ENCODE measurements around the gene UMODL1.

Gene UMODL1

DNA sequence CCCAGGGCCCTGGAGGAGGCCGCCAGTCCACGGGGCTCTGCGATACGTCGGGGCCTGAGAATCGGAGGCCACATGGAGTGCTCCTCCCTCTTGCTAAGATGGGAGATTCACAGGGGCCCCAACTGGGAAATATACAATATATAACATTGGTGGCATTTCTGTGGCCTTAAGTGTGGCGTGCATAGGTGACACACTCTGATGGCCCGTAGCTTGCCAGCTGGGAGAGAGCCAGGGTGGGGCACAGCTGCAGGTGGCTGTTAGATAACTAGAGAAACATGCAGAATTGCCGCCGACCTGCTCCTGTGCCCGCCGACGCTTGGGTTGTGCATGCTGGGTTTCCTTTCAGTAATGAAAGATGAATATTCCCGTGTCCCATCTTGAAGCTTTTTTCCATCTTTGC is 30.1 kb downstream of the UMODL1 start:
- no peak for ATAC-seq

DNA sequence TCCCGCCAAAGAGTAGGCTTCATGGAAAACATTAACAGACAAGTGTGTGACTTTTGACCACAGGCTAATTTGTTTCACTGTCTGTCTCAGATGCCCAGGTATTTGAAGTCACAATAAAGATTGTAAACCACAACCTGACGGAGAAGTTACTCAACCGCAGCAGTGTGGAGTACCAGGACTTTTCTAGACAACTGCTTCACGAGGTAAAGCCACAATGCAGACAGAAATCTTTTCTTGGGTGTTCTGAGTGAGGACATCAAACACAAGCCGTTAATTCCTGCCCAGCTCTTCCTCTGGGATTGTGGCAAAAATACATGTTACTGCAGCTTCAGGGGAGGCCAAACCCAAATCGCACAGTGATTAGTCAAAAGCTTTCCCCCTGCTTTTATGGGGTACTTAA is 31.0 kb downstream of the UMODL1 start:
- ATAC-seq = no peak
- TF ChIP-seq, protein P1, sequence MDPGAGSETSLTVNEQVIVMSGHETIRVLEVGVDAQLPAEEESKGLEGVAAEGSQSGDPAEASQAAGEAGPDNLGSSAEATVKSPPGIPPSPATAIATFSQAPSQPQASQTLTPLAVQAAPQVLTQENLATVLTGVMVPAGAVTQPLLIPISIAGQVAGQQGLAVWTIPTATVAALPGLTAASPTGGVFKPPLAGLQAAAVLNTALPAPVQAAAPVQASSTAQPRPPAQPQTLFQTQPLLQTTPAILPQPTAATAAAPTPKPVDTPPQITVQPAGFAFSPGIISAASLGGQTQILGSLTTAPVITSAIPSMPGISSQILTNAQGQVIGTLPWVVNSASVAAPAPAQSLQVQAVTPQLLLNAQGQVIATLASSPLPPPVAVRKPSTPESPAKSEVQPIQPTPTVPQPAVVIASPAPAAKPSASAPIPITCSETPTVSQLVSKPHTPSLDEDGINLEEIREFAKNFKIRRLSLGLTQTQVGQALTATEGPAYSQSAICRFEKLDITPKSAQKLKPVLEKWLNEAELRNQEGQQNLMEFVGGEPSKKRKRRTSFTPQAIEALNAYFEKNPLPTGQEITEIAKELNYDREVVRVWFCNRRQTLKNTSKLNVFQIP (CRISPR knock-in tag; IDR thresholded peaks at IDR 0.05; ENCODE audit: borderline replicate concordance, low read depth) = no peak
- TF ChIP-seq, protein P2, sequence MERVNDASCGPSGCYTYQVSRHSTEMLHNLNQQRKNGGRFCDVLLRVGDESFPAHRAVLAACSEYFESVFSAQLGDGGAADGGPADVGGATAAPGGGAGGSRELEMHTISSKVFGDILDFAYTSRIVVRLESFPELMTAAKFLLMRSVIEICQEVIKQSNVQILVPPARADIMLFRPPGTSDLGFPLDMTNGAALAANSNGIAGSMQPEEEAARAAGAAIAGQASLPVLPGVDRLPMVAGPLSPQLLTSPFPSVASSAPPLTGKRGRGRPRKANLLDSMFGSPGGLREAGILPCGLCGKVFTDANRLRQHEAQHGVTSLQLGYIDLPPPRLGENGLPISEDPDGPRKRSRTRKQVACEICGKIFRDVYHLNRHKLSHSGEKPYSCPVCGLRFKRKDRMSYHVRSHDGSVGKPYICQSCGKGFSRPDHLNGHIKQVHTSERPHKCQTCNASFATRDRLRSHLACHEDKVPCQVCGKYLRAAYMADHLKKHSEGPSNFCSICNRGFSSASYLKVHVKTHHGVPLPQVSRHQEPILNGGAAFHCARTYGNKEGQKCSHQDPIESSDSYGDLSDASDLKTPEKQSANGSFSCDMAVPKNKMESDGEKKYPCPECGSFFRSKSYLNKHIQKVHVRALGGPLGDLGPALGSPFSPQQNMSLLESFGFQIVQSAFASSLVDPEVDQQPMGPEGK (CRISPR knock-in tag; IDR thresholded peaks at IDR 0.05; ENCODE audit: borderline replicate concordance) = no peak
- TF ChIP-seq, protein P3, sequence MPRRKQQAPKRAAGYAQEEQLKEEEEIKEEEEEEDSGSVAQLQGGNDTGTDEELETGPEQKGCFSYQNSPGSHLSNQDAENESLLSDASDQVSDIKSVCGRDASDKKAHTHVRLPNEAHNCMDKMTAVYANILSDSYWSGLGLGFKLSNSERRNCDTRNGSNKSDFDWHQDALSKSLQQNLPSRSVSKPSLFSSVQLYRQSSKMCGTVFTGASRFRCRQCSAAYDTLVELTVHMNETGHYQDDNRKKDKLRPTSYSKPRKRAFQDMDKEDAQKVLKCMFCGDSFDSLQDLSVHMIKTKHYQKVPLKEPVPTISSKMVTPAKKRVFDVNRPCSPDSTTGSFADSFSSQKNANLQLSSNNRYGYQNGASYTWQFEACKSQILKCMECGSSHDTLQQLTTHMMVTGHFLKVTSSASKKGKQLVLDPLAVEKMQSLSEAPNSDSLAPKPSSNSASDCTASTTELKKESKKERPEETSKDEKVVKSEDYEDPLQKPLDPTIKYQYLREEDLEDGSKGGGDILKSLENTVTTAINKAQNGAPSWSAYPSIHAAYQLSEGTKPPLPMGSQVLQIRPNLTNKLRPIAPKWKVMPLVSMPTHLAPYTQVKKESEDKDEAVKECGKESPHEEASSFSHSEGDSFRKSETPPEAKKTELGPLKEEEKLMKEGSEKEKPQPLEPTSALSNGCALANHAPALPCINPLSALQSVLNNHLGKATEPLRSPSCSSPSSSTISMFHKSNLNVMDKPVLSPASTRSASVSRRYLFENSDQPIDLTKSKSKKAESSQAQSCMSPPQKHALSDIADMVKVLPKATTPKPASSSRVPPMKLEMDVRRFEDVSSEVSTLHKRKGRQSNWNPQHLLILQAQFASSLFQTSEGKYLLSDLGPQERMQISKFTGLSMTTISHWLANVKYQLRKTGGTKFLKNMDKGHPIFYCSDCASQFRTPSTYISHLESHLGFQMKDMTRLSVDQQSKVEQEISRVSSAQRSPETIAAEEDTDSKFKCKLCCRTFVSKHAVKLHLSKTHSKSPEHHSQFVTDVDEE (CRISPR knock-in tag; IDR thresholded peaks at IDR 0.05) = no peak
- TF ChIP-seq, protein P4, sequence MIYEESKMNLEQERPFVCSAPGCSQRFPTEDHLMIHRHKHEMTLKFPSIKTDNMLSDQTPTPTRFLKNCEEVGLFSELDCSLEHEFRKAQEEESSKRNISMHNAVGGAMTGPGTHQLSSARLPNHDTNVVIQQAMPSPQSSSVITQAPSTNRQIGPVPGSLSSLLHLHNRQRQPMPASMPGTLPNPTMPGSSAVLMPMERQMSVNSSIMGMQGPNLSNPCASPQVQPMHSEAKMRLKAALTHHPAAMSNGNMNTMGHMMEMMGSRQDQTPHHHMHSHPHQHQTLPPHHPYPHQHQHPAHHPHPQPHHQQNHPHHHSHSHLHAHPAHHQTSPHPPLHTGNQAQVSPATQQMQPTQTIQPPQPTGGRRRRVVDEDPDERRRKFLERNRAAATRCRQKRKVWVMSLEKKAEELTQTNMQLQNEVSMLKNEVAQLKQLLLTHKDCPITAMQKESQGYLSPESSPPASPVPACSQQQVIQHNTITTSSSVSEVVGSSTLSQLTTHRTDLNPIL (CRISPR knock-in tag; IDR thresholded peaks at IDR 0.05; ENCODE audit: low read depth) = no peak
- TF ChIP-seq TOX (CRISPR knock-in tag; IDR thresholded peaks at IDR 0.05; ENCODE audit: borderline replicate concordance) (no peak), ZNF70 (CRISPR knock-in tag; IDR thresholded peaks at IDR 0.05) (no peak), ZNF8 (CRISPR knock-in tag; IDR thresholded peaks at IDR 0.05) (no peak), GLIS3 (CRISPR knock-in tag; IDR thresholded peaks at IDR 0.05) (no peak), RARB (CRISPR knock-in tag; IDR thresholded peaks at IDR 0.05) (no peak), ZFP30 (CRISPR knock-in tag; IDR thresholded peaks at IDR 0.05) (no peak), ZC3H10 (CRISPR knock-in tag; IDR thresholded peaks at IDR 0.05) (no peak), PPARA (CRISPR knock-in tag; IDR thresholded peaks at IDR 0.05; ENCODE audit: borderline replicate concordance) (no peak), ARNTL (CRISPR knock-in tag; IDR thresholded peaks at IDR 0.05; ENCODE audit: borderline replicate concordance, low read depth) (no peak), BACH2 (CRISPR knock-in tag; IDR thresholded peaks at IDR 0.05; ENCODE audit: borderline replicate concordance) (no peak), CSDC2 (CRISPR knock-in tag; IDR thresholded peaks at IDR 0.05) (no peak)
- TF ChIP-seq, protein P5, sequence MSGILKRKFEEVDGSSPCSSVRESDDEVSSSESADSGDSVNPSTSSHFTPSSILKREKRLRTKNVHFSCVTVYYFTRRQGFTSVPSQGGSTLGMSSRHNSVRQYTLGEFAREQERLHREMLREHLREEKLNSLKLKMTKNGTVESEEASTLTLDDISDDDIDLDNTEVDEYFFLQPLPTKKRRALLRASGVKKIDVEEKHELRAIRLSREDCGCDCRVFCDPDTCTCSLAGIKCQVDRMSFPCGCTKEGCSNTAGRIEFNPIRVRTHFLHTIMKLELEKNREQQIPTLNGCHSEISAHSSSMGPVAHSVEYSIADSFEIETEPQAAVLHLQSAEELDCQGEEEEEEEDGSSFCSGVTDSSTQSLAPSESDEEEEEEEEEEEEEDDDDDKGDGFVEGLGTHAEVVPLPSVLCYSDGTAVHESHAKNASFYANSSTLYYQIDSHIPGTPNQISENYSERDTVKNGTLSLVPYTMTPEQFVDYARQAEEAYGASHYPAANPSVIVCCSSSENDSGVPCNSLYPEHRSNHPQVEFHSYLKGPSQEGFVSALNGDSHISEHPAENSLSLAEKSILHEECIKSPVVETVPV (CRISPR knock-in tag; IDR thresholded peaks at IDR 0.05) = no peak

More for the DNA sequence above, 30.1 kb downstream of the UMODL1 start:
- TF ChIP-seq ZNF565 (CRISPR knock-in tag; conservative IDR thresholded peaks at IDR 0.05; ENCODE audit: low read depth) = no peak
- no peak for TF ChIP-seq BACH2 (CRISPR knock-in tag; IDR thresholded peaks at IDR 0.05; ENCODE audit: borderline replicate concordance)
- no peak for TF ChIP-seq CSDC2 (CRISPR knock-in tag; IDR thresholded peaks at IDR 0.05)
- TF ChIP-seq OSR1 (CRISPR knock-in tag; IDR thresholded peaks at IDR 0.05) = no peak
- no peak for TF ChIP-seq ZFP3 (CRISPR knock-in tag; IDR thresholded peaks at IDR 0.05)
- TF ChIP-seq ARNTL (CRISPR knock-in tag; IDR thresholded peaks at IDR 0.05; ENCODE audit: borderline replicate concordance, low read depth) = no peak
- TF ChIP-seq, protein P3 (CRISPR knock-in tag; IDR thresholded peaks at IDR 0.05) = no peak
- TF ChIP-seq, protein P1 (CRISPR knock-in tag; IDR thresholded peaks at IDR 0.05; ENCODE audit: borderline replicate concordance, low read depth) = no peak
- TF ChIP-seq TOX (CRISPR knock-in tag; IDR thresholded peaks at IDR 0.05; ENCODE audit: borderline replicate concordance) = no peak
- no peak for TF ChIP-seq TCF4 (CRISPR knock-in tag; IDR thresholded peaks at IDR 0.05; ENCODE audit: borderline replicate concordance)
- TF ChIP-seq, protein P2 (CRISPR knock-in tag; IDR thresholded peaks at IDR 0.05; ENCODE audit: borderline replicate concordance) = no peak
- no peak for TF ChIP-seq ZNF8 (CRISPR knock-in tag; IDR thresholded peaks at IDR 0.05)
- TF ChIP-seq SNAI2 (CRISPR knock-in tag; IDR thresholded peaks at IDR 0.05) = no peak
